Neural crest cell (in vitro differentiated cells): ENCODE data around the gene E2F6. TPM values are rescaled to one million over a fixed set of nuclear protein-coding genes. Genes with fewer than 3 reads are reported as not detected.

Source experiments
- DNase-seq: peaks from one replicate; pipeline ENCODE4 v3.0.0; 2021; ENCODE audit warnings: low read depth, mixed read lengths, low spot score
- H3K27ac Mint-ChIP-seq: one replicate; pipeline ENCODE4 v1.8.0; 2021; ENCODE audit warnings: mild to moderate bottlenecking, mixed read lengths; ENCODE audit not compliant: unreplicated experiment
- H3K27me3 Mint-ChIP-seq: 2 replicates; pipeline ENCODE4 v1.8.0; 2021; ENCODE audit warnings: low read depth, mild to moderate bottlenecking, mixed read lengths
- H3K36me3 Mint-ChIP-seq: 2 replicates; pipeline ENCODE4 v1.8.0; 2021; ENCODE audit warnings: low read depth, mild to moderate bottlenecking, mixed read lengths
- H3K4me1 Mint-ChIP-seq: 2 replicates; pipeline ENCODE4 v1.8.0; 2021; ENCODE audit warnings: mixed read lengths
- H3K4me3 Mint-ChIP-seq: one replicate; pipeline ENCODE4 v1.8.0; 2021; ENCODE audit warnings: mild to moderate bottlenecking, mixed read lengths
- H3K9me3 Mint-ChIP-seq: 2 replicates; pipeline ENCODE4 v1.8.0; 2021; ENCODE audit warnings: mixed read lengths
- total RNA-seq: library from RNA; stranded (reverse); gene quantifications from 2 replicates; pipeline ENCODE4 v1.2.1, GENCODE V29; 2021
- TF ChIP-seq, protein P1 (sequence below): fragments of 200-600 bp; sonication (generic); conservative IDR thresholded peaks from 2 replicates; pipeline ENCODE4 v1.5.0; 2021; ENCODE audit warnings: antibody characterized with exemption, mild to moderate bottlenecking

The E2F6 gene
- total RNA-seq, 1 donor from 2014 or later = 28.5 TPM

DNA sequence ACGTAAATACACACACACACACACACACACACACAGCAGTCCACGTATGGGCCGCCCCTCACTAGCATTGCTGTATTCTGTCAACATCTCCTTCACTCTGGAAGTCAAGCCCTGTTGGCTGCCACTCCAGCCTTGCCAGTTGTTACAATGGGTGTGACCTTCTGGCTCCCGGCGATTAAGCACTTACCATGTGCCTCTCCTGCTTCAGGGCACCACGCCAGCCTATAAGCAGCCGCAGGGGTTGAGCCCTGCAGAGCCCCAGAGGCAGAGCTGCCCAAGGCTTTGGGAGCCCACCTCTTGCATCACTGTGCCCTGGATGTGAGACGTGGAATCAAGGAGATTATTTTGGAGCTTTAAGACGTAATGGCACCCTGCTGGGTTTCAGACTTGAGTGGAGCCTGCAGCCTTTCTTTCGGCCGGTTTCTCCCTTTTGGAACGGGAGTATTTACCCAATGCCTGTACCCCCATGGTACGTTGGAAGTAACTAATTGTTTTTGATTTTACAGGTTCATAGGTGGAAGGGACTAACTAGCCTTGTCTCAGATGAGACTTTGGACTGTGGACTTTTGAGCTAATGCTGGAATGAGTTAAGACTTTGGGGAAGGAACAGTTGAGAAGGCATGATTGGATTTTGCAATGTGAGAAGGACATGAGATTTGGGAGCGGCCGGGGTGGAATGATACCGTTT is 67.1 kb downstream of the E2F6 start:
- Mint-ChIP-seq H3K27me3 (no peaks in the 10 kb centered on the region), H3K4me1 (peaks cover 40% of the 10 kb centered on the region), H3K4me3 (no peak overlapping the region), H3K9me3 (peaks cover 6% of the 10 kb centered on the region), H3K36me3 (no peaks in the 10 kb centered on the region), H3K27ac (peak overlapping the region; percentile 75)
- TF ChIP-seq, protein P1, sequence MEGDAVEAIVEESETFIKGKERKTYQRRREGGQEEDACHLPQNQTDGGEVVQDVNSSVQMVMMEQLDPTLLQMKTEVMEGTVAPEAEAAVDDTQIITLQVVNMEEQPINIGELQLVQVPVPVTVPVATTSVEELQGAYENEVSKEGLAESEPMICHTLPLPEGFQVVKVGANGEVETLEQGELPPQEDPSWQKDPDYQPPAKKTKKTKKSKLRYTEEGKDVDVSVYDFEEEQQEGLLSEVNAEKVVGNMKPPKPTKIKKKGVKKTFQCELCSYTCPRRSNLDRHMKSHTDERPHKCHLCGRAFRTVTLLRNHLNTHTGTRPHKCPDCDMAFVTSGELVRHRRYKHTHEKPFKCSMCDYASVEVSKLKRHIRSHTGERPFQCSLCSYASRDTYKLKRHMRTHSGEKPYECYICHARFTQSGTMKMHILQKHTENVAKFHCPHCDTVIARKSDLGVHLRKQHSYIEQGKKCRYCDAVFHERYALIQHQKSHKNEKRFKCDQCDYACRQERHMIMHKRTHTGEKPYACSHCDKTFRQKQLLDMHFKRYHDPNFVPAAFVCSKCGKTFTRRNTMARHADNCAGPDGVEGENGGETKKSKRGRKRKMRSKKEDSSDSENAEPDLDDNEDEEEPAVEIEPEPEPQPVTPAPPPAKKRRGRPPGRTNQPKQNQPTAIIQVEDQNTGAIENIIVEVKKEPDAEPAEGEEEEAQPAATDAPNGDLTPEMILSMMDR = no peak
- no peak for DNase-seq

DNA sequence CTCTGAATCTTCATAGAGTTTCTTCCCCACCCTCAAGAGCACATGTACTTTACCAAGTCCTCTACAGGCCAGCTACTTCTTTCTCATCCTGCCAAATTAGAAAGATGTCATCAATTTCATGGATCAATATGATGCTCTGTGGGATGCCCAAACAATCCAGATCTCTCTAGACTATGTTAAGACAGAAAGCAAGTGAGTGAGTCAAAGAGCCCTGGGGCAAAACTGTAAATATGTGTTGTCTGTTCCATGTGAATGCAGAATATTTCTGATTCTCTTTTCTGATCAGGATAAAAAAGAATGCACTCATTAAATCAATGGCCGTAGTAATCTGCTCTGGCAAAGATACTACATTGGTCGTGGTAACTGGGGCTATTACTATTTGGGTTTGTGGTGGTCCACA is 68.4 kb downstream of the E2F6 start:
- TF ChIP-seq, protein P1 = no peak
- Mint-ChIP-seq H3K27ac (peak overlapping the region; percentile 3), H3K36me3 (no peaks in the 10 kb centered on the region), H3K4me3 (no peak overlapping the region), H3K27me3 (no peaks in the 10 kb centered on the region), H3K9me3 (peaks cover 5% of the 10 kb centered on the region), H3K4me1 (peaks cover 41% of the 10 kb centered on the region)
- DNase-seq = no peak

DNA sequence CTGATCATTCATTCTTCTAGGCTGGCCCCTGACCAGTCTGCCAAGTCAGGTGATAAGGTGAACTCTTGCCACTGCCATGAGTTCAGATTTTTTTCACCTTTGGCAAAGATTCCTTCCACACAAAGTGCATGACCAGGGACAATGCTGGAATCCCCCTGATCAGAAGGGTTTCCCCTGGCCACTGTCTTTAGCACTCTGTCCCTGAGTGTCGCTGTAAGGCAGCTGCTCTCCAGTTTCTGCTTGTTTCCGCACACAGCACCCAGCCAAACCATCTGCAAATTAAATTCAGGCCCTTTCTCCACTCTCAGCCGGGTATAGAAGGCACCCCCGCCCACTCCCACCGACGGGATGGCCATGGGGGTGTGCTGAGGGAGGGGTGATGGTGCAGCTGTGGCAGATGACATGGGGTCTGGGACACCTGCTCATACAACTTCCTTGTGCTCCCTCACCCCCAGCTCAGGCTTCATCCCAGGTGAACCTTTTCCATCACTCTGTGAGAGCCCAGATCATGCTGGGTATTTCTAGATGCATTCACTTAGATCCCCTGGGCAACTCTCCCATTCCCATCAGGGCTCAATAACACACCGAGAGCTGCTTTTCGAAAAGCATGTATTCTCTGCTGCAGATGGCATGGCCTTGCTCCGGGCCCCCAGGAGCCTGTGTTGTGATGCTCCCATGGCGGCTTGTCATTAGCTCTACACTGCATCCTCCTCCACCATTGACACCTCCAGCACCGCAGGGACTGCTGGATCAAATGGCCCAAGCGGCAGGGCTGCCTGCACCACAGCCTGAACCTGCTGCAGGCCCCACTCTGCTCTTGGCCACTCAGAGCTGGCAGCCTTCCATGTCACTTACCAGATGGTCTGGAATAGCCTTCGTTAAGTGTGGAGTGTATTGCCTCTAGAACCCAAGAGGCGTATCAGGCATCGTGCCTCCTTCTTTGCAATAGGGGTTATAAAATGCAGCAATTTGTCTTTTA is 69.2 kb downstream of the E2F6 start:
- H3K9me3 Mint-ChIP-seq = no peaks in the 10 kb centered on the region
- peaks cover 43% of the 10 kb centered on the region for H3K4me1 Mint-ChIP-seq
- DNase-seq = no peak
- no peaks in the 10 kb centered on the region for H3K36me3 Mint-ChIP-seq
- no peak overlapping the region for H3K27ac Mint-ChIP-seq
- H3K27me3 Mint-ChIP-seq = no peaks in the 10 kb centered on the region
- TF ChIP-seq, protein P1 = no peak
- no peak overlapping the region for H3K4me3 Mint-ChIP-seq

DNA sequence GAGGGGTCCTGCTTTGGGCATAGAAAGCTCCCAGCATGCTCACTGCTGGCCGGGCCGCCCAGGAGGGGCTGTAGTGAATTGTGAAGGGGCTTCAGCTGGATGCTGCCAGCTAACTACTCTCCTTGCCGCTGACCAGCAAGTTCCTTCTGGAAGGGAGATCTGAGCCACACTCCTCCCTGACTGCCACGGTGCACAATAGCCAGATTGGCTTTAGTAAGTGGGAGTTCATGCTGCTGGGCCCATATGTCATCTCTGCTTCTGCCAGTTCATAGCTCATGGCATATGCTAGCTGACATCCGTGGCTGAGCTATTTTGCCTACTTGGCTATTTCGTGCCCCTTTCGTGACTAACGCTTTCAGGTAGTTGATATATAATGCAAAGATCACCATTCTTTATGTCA is 69.9 kb downstream of the E2F6 start:
- H3K36me3 Mint-ChIP-seq = no peaks in the 10 kb centered on the region

DNA sequence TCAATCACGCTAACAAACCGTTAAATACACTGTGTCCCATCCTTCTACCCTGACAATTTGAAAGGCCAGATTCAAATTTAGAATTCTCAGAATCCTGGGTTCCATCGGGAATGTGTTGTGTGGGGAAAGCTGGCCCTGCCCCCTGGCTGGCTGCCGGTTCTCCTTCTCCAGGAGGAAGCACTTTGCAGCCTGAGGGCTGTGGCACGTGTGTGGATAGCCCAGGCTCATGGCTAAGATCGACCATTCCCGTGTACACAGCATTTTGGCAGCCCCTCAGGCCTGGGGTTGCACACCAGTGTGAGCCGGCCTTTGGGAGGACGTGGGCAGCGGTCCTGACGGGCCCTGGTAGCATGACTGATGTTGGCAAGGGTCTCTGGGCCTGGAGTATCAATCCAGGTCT is 70.6 kb downstream of the E2F6 start:
- TF ChIP-seq, protein P1 = no peak
- H3K27me3 Mint-ChIP-seq = no peaks in the 10 kb centered on the region
- no peaks in the 10 kb centered on the region for H3K9me3 Mint-ChIP-seq
- H3K4me3 Mint-ChIP-seq = no peak overlapping the region
- no peak overlapping the region for H3K27ac Mint-ChIP-seq
- no peaks in the 10 kb centered on the region for H3K36me3 Mint-ChIP-seq
- DNase-seq = no peak
- H3K4me1 Mint-ChIP-seq = peaks cover 51% of the 10 kb centered on the region

More for the DNA sequence above, 69.9 kb downstream of the E2F6 start:
- Mint-ChIP-seq H3K9me3 (no peaks in the 10 kb centered on the region), H3K27me3 (no peaks in the 10 kb centered on the region), H3K27ac (no peak overlapping the region), H3K4me3 (no peak overlapping the region), H3K4me1 (peaks cover 51% of the 10 kb centered on the region)
- no peak for DNase-seq
- TF ChIP-seq, protein P1 = no peak

Other genes with a start within 250 kb of the E2F6 start
- gene ROCK2, start 121.5 kb downstream of the E2F6 start, total RNA-seq = 47.2 and 53.7 TPM in 2 replicates
- 132 and 143 TPM in 2 replicates for gene GREB1, start 67.9 kb upstream of the E2F6 start, total RNA-seq
- gene NTSR2, start 204.0 kb upstream of the E2F6 start, total RNA-seq = not detected in 2 replicates